T1000 (cell line): ENCODE measurements around the gene RAD54L.
"Not testable (repeated sequence)": the region's sequence is repeated elsewhere in the genome, so short reads cannot be mapped to it uniquely, and the experiment has no call there.

ENCODE experiments used
- DNase-seq: peaks from one replicate; lab custom pipeline; 2025; ENCODE audit warnings: mixed read lengths; lab: John Stamatoyannopoulos, UW

Gene RAD54L

GRCh38 chr1:46285730-46286477, 38.3 kb downstream of the RAD54L start:
- no peak for DNase-seq

GRCh38 chr1:46288485-46289133, 41.0 kb downstream of the RAD54L start:
- DNase-seq, result no peak

- no peak for DNase-seq
Observed at GRCh38 chr1:46289134-46289494, 41.6 kb downstream of the RAD54L start.

GRCh38 chr1:46289976-46290375, 42.4 kb downstream of the RAD54L start:
- no peak for DNase-seq

- no peak for DNase-seq
Observed at GRCh38 chr1:46295306-46295705, 47.7 kb downstream of the RAD54L start.

- no peak for DNase-seq
Observed at GRCh38 chr1:46298387-46298786, 50.8 kb downstream of the RAD54L start.

- no peak for DNase-seq
Observed at GRCh38 chr1:46300673-46301405, 53.3 kb downstream of the RAD54L start.

- DNase-seq, result no peak
Observed at GRCh38 chr1:46301406-46301807, 53.8 kb downstream of the RAD54L start.

- DNase-seq, result peak; percentile 24
Observed at GRCh38 chr1:46301808-46302640, 54.5 kb downstream of the RAD54L start.

- DNase-seq, result no peak
Observed at GRCh38 chr1:46302641-46303037, 55.1 kb downstream of the RAD54L start.

- peak; percentile 91 for DNase-seq
Observed at GRCh38 chr1:46303038-46303871, 55.7 kb downstream of the RAD54L start, which contains the start of the genes LRRC41 and UQCRH. Gene LRRC41, minus strand, starts transcription at chr1:46303616. Its CDS starts 294 bp downstream, at chr1:46303322. Gene UQCRH, plus strand, starts transcription at chr1:46303698. Its CDS starts 69 bp downstream, at chr1:46303767.

GRCh38 chr1:46303872-46304326, 56.3 kb downstream of the RAD54L start:
- no peak for DNase-seq

- DNase-seq, result no peak
Observed at GRCh38 chr1:46306159-46306530, 58.6 kb downstream of the RAD54L start.

- no peak for DNase-seq
Observed at GRCh38 chr1:46309401-46310159, 62.0 kb downstream of the RAD54L start.

GRCh38 chr1:46310321-46310720, 62.8 kb downstream of the RAD54L start:
- no peak for DNase-seq

GRCh38 chr1:46315669-46316403, 68.3 kb downstream of the RAD54L start:
- no peak for DNase-seq

GRCh38 chr1:46317323-46317722, 69.8 kb downstream of the RAD54L start:
- DNase-seq, result no peak

GRCh38 chr1:46319301-46319700, 71.7 kb downstream of the RAD54L start:
- not testable (repeated sequence) for DNase-seq
